Effector memory CD8-positive, alpha-beta T cell (primary cell): Measurements from ENCODE around the gene CECR2.

ENCODE experiments used
- ATAC-seq: fragments of 150-1000 bp; cut with Tn5 transposase; replicated peaks from 2 replicates; pipeline ENCODE4 v1.10.0; 2021; ENCODE audit warnings: mild to moderate bottlenecking, moderate library complexity
- DNase-seq, 3 experiments: peaks; one replicate each; pipeline ENCODE4 v3.0.0; 2021
- H3K27ac Mint-ChIP-seq, 2 donors: one replicate each; pipeline ENCODE4 v1.8.0; 2022; ENCODE audit warnings: mild to moderate bottlenecking in 2 of 2, mixed read lengths in 2 of 2, moderate library complexity in 2 of 2
- H3K27me3 Mint-ChIP-seq, 2 donors: one replicate each; pipeline ENCODE4 v1.8.0; 2022; ENCODE audit warnings: mixed read lengths in 2 of 2
- H3K36me3 Mint-ChIP-seq: one replicate; pipeline ENCODE4 v1.8.0; 2022; ENCODE audit warnings: mild to moderate bottlenecking, moderate library complexity, mixed read lengths; ENCODE audit not compliant: insufficient read depth
- H3K4me1 Mint-ChIP-seq, 2 donors: one replicate each; pipeline ENCODE4 v1.8.0; 2022; ENCODE audit warnings: low read depth in 2 of 2, mixed read lengths in 2 of 2
- H3K4me3 Mint-ChIP-seq, 2 donors: one replicate each; pipeline ENCODE4 v1.8.0; 2022; ENCODE audit warnings: mild to moderate bottlenecking in 2 of 2, mixed read lengths in 2 of 2, moderate library complexity in 2 of 2
- H3K9me3 Mint-ChIP-seq, 2 donors: one replicate each; pipeline ENCODE4 v1.8.0; 2022; ENCODE audit warnings: mixed read lengths in 2 of 2

The CECR2 gene

DNA sequence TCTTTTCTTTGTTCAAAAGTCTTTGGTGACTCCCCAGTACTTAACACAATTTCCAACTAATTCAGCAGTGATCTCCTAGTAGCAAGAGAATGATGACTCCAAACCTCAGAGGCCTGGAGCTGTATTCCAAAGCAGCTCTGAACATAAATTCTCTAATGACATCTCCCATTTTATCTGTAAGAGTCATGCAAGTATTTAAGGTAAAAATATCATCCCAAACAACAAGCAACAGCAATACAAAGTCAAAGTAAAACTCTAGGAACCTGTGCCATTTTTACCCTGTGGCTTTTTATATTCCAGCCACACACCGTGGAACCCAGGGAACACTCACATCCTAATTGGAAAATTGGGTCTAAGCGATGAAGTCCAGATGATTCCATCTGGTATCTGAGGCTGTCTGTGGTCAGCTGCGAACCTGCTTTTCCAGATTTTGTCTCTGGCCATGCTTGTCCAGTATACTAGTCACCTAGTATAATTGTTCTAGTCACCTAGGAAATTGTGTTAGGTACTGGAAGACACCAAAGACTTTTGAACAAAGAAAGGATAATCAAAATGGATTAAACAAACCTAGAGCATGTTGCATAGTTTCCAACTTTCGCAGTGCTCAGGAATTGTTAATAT, 101.7 kb downstream of the CECR2 start:
- no peaks in the 10 kb centered on the region for H3K36me3 Mint-ChIP-seq
- no peak for ATAC-seq
- peaks cover 69 to 79% of the 10 kb centered on the region in 2 donors for H3K27me3 Mint-ChIP-seq
- no peaks in the 10 kb centered on the region for H3K9me3 Mint-ChIP-seq
- no peaks in the 10 kb centered on the region for H3K4me1 Mint-ChIP-seq
- no peak overlapping the region for H3K4me3 Mint-ChIP-seq
- no peak overlapping the region for H3K27ac Mint-ChIP-seq
- DNase-seq, result no peak

DNA sequence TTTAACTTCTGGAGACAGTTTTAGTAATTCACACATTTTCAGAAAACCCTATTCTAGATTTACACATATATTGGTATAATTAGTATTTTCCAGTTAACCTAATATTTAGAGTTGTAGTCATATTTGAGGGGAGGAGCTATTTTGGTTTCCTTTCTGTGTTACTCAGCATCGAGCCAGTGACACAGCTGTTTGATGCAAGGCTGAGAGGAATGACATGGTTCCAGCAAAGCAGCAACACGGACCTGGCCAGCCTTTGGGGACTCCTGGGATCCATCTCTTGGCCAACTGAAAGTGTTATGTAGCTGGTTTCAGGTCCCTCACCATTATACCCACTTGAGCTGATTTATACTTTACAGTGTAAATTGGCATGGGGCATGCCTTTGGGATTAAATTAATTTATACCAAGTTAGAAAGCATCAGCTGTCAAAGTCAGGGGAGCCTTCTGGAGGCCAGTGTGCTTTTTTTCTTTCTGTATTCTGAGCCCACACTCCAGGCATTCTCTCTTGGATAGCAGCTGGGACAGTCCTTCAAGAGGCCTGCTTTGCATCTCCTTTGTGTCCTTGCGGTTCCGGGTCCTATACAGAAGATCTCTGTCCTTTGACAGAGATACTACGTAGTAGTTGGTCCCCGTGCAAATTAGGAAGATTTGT, 102.8 kb downstream of the CECR2 start:
- no peak for ATAC-seq
- H3K4me1 Mint-ChIP-seq, result no peaks in the 10 kb centered on the region
- peaks cover 69 to 81% of the 10 kb centered on the region in 2 donors for H3K27me3 Mint-ChIP-seq
- H3K4me3 Mint-ChIP-seq, result no peak overlapping the region
- no peaks in the 10 kb centered on the region for H3K36me3 Mint-ChIP-seq
- no peak overlapping the region for H3K27ac Mint-ChIP-seq
- no peaks in the 10 kb centered on the region for H3K9me3 Mint-ChIP-seq
- no peak for DNase-seq

DNA sequence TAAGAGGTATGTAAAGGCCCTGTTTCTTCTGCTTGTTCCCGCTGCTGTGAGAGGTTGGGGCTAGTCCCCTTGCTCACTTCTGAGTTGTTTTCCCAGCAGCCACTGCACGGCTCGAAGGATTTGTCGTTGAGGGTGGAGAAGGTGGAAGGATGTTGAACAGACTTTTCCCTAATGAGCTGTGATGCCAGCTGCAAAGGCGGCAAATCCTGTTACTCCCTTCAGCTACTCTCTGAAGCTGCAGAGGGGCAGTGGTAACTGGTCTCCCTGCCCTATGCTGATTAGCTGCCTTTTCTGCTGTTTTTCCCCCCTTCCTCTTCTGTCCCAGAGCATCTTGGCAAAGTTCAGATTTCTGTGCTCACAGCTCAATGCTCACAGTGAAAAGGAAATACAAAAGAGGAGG, 103.7 kb downstream of the CECR2 start:
- Mint-ChIP-seq H3K36me3 (no peaks in the 10 kb centered on the region), H3K4me3 (no peak overlapping the region), H3K27me3 (peaks cover 72 to 82% of the 10 kb centered on the region in 2 donors)

DNA sequence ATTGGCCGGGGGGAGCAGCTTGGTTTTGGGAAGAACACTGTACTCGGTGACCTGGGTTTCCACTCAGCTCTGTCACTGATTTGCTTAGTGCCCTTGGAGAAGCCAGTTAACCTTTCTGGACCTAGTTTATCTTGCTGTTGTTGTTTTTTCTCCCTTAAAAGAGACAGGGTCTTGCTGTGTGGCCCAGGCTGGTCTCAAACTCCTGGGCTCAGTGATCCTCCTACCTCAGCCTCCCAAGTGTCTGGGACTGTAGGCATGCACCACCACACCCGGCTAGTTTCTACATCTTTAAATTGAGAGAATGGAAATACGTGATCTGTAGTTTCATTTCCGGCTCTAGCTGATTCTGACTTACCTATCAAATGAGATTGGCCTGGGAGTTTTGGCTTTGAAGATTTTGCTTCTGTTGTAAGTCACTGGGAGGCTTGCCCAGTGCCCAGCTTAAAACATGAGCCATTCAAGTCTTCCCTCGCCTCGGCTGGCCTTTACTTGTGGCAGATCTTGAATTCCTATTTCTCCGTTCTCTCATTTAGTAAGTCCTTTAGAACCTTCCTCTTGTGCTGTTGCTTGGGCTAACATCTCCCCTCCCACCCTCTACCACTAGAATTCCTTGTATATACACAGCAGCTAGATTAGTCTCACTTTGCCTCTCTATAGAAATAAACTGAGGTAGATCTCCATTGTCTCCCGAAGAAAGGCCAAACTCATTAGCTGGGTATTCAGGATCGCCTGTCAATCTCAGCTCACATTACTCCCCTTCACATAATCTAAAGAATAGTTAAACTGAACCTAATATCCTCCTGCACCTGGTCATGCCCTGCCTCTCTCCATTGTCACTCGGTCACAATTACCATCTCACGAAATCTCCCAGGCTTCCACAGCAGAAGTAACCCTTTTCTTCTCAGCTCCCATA, 106.3 kb downstream of the CECR2 start:
- H3K36me3 Mint-ChIP-seq, result no peaks in the 10 kb centered on the region
- H3K4me1 Mint-ChIP-seq, result no peaks in the 10 kb centered on the region
- no peak overlapping the region for H3K27ac Mint-ChIP-seq
- ATAC-seq, result no peak
- H3K27me3 Mint-ChIP-seq, result peaks cover 75 to 90% of the 10 kb centered on the region in 2 donors
- H3K4me3 Mint-ChIP-seq, result no peak overlapping the region
- H3K9me3 Mint-ChIP-seq, result no peaks in the 10 kb centered on the region
- no peak for DNase-seq

More for the DNA sequence above, 103.7 kb downstream of the CECR2 start:
- DNase-seq, result no peak
- H3K27ac Mint-ChIP-seq, result no peak overlapping the region
- no peaks in the 10 kb centered on the region for H3K4me1 Mint-ChIP-seq
- no peak for ATAC-seq
- H3K9me3 Mint-ChIP-seq, result no peaks in the 10 kb centered on the region

DNA sequence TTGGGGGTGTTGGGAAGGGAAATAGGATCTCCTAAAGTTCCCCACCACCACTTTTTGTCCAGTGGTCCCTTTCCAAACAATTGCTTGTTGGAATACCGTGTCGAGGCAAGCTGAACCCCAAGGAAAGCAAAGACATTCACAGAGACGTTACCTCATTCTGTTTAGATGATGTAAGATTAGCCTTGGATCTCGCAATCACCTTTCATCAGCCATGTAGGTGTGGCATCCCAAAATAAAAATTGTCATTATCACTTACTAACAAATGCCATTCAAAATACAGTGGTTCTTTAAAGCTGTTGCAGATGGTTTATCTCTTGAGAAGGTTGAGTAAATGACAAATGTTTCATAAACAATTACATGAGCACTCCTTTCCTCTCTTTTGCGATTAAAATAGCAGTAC, 107.6 kb downstream of the CECR2 start:
- no peak overlapping the region for H3K27ac Mint-ChIP-seq
- peaks cover 62 to 79% of the 10 kb centered on the region in 2 donors for H3K27me3 Mint-ChIP-seq
- ATAC-seq, result no peak

DNA sequence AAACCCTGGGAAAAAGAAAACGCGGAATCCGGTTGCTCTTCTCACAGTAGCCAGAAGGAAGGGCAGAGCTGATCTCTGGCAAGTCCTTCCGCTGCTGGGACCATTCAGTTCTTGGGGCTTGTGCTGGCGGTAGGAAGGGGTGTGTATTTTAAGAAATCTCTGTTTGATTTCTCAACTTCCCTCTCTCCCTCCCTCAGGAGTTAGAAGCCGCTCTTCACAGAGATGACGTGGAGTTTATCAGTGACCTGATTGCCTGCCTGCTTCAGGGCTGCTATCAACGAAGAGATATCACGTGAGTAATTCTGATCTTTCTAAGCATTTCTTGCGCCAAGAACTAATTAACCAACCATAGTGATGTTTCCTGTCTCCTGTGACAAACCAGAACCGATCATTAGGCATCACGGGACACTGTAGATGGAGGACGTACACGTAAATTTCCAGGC, 108.2 kb downstream of the CECR2 start:
- no peaks in the 10 kb centered on the region for H3K36me3 Mint-ChIP-seq
- H3K4me3 Mint-ChIP-seq, result no peak overlapping the region
- ATAC-seq, result no peak
- no peak for DNase-seq
- H3K27me3 Mint-ChIP-seq, result peaks cover 59 to 74% of the 10 kb centered on the region in 2 donors
- H3K9me3 Mint-ChIP-seq, result no peaks in the 10 kb centered on the region
- H3K27ac Mint-ChIP-seq, result no peak overlapping the region
- no peaks in the 10 kb centered on the region for H3K4me1 Mint-ChIP-seq

More for the DNA sequence above, 107.6 kb downstream of the CECR2 start:
- no peak overlapping the region for H3K4me3 Mint-ChIP-seq
- no peaks in the 10 kb centered on the region for H3K36me3 Mint-ChIP-seq
- no peak for DNase-seq
- H3K4me1 Mint-ChIP-seq, result no peaks in the 10 kb centered on the region
- no peaks in the 10 kb centered on the region for H3K9me3 Mint-ChIP-seq

DNA sequence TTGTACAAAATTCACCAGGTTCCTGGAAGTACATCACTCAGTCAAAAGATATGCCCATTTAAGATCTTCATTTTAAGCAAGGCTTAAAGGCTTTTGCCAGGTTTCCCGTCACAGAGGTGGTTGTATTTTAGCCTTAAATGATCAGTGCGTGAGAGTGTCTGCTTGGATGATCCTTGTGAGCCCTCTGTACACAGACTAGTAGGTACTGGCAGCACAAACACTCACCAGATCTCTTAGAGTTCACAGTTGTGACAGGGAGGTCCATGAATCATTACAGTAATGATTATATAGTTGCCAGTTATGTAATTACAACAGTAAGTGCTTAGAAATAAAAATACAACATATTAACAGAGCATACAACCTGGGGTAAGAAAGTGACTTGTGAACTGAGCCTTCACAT, 109.9 kb downstream of the CECR2 start:
- Mint-ChIP-seq H3K4me3 (no peak overlapping the region), H3K27ac (no peak overlapping the region), H3K9me3 (no peaks in the 10 kb centered on the region), H3K36me3 (no peaks in the 10 kb centered on the region), H3K27me3 (peaks cover 52 to 64% of the 10 kb centered on the region in 2 donors), H3K4me1 (no peaks in the 10 kb centered on the region)
- DNase-seq, result no peak
- ATAC-seq, result no peak

DNA sequence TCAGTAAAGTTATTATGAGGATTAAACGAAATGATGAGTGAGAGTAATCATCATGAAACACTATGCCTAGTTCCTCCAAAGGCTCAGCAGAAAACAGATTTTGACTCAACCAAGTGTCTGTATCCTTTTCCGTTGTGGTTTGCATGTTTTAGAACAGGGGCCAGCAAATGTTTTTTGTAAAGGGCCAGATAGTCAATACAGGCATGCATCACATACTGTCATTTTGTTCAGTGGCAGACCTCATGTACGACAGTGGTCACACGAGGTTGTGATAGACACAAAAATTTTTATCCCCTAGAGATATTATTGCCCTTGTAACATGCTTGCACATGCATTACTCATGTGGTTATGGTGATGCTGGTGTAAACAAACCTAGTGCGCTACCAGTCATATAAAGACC, 112.2 kb downstream of the CECR2 start:
- DNase-seq (no peak), ATAC-seq (no peak)
- H3K27me3 Mint-ChIP-seq, result peaks cover 30 to 49% of the 10 kb centered on the region in 2 donors
- no peaks in the 10 kb centered on the region for H3K9me3 Mint-ChIP-seq
- H3K36me3 Mint-ChIP-seq, result no peaks in the 10 kb centered on the region
- H3K27ac Mint-ChIP-seq, result no peak overlapping the region
- H3K4me3 Mint-ChIP-seq, result no peak overlapping the region
- no peaks in the 10 kb centered on the region for H3K4me1 Mint-ChIP-seq

DNA sequence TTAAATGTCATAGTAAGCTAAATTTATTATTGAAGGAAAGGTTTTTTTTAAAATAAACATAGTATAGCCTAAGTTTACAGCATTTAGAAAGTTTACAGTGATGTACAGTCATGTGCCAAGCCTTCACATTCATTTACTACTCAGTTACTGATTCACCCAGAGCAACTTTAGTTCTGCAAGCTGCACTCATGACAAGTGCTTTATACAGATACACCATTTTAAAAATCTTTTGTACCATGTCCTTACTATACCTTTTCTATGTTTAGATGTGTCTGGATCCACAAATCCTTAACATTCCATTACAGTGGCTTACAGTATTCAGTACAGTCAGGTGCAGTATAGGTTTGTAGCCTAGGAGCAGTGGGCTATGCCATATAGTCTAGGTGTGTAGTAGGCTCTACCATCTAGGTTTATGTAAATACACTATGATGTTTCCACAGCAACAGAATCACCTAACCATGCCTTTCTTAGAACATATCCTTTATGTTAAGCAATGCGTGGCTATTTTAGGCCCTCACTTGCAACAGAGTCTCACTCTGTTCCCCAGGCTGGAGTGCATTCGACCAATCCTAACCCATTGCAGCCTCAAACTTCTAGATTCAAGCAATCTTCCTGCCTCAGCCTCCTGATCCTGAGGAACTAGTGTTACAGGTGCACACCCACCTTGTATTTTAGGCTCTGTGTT, 114.6 kb downstream of the CECR2 start:
- Mint-ChIP-seq H3K36me3 (no peaks in the 10 kb centered on the region), H3K27ac (no peak overlapping the region), H3K27me3 (peaks cover 10 to 26% of the 10 kb centered on the region in 2 donors), H3K9me3 (no peaks in the 10 kb centered on the region), H3K4me3 (no peak overlapping the region), H3K4me1 (no peaks in the 10 kb centered on the region)
- DNase-seq (no peak), ATAC-seq (no peak)

DNA sequence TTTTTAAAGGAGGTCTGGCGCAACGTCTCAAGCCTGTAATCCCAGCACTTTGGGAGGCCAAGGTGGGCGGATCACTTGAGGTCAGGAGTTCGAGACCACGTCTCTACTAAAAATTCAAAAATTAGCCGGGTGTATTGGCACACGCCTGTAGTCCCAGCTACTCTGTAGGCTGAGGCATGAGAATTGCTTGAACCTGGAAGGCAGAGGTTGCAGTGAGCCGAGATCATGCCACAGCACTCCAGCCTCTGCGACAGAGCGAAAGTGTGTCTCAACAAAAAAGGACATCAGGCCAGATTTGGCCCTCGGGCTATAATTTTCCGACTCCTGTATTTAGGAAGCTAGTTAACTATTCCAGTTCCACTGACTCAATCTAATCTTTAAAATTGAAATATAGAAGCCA, 115.3 kb downstream of the CECR2 start:
- H3K27ac Mint-ChIP-seq, result no peak overlapping the region
- H3K4me1 Mint-ChIP-seq, result no peaks in the 10 kb centered on the region
- peaks cover 6 to 19% of the 10 kb centered on the region in 2 donors for H3K27me3 Mint-ChIP-seq
- no peaks in the 10 kb centered on the region for H3K36me3 Mint-ChIP-seq
- no peaks in the 10 kb centered on the region for H3K9me3 Mint-ChIP-seq
- no peak overlapping the region for H3K4me3 Mint-ChIP-seq
- DNase-seq, result no peak
- no peak for ATAC-seq

DNA sequence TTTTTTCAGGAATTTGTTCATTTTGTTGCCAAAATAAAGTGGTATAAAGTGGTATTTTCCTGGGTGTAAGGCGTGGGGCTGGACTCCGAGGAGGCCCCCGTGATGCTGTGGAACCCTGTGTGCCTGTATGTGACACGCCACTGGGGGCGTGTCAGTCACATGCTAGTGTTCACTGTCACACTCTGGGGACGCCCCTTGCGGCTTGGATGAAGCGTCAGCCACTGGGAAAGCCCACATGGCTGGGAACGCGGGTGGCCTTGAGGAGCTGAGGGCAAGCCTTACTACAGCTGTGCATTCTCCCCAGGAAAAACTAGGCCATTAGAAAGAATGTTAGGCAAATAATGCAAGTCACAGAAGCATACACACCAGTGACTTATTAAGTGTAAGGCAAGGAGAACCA, 117.1 kb downstream of the CECR2 start:
- no peak for DNase-seq
- Mint-ChIP-seq H3K4me1 (no peaks in the 10 kb centered on the region), H3K36me3 (no peaks in the 10 kb centered on the region), H3K9me3 (no peaks in the 10 kb centered on the region), H3K27me3 (peaks cover 0 to 9% of the 10 kb centered on the region in 2 donors), H3K4me3 (no peak overlapping the region), H3K27ac (no peak overlapping the region)
- no peak for ATAC-seq

DNA sequence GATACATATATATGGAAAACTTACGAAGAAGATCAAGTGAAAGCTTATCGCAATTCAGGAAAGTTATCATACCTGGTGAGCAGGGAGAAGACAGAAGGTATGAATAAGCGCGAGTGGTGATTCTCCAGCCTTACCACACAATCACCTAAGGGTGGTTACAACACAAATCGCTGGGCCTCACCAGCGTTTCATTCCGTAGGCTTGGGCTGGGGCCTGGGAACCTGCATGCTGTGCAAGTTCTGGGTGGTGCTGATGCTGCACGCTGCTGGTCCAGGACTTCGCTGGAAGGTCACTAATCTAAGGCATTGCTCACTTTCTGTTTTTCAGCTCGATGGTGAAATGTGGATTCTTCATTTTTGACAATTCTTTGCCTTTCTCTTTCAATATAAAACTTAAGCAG, 117.5 kb downstream of the CECR2 start:
- peaks cover 0 to 9% of the 10 kb centered on the region in 2 donors for H3K27me3 Mint-ChIP-seq
- no peaks in the 10 kb centered on the region for H3K4me1 Mint-ChIP-seq
- no peaks in the 10 kb centered on the region for H3K36me3 Mint-ChIP-seq
- DNase-seq, result no peak
- no peak overlapping the region for H3K4me3 Mint-ChIP-seq
- ATAC-seq, result no peak
- H3K9me3 Mint-ChIP-seq, result no peaks in the 10 kb centered on the region
- no peak overlapping the region for H3K27ac Mint-ChIP-seq

DNA sequence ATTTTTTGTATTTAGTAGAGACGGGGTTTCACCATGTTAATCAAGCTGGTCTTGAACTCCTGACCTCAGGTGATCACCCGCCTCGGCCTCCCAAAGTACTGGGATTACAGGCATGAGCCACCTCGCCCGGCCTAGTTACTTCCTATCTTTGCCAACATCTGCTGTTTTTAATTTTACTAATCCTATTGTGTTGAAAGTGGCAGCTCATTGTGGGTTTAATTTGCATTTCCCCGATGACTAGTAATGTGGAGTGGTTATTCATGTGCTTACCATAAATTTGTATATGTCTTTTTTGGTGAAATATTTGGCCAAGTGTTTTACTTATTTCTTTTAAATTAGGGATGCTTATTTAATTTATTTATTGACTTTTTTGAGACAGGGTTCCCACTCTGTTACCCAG, 119.8 kb downstream of the CECR2 start:
- no peak for DNase-seq
- H3K27ac Mint-ChIP-seq, result no peak overlapping the region

More for the DNA sequence above, 119.8 kb downstream of the CECR2 start:
- Mint-ChIP-seq H3K9me3 (no peaks in the 10 kb centered on the region), H3K4me3 (no peak overlapping the region), H3K27me3 (peaks cover 0 to 9% of the 10 kb centered on the region in 2 donors), H3K4me1 (no peaks in the 10 kb centered on the region), H3K36me3 (no peaks in the 10 kb centered on the region)
- ATAC-seq, result no peak
